AG10803 (cell line): ENCODE measurements around the gene TFG.

Source experiments
- DNase-seq: peaks from one replicate; pipeline ENCODE4 v3.0.0; 2010; ENCODE audit warnings: low read depth
- H3K4me3 ChIP-seq: 2 replicates; pipeline ENCODE4 v1.5.1; 2011; ENCODE audit warnings: mild to moderate bottlenecking, low read length, control low read depth
- CTCF ChIP-seq: conservative IDR thresholded peaks from 2 replicates; pipeline ENCODE4 v1.5.1; 2011; ENCODE audit warnings: mild to moderate bottlenecking, low read length, control low read depth, inconsistent platforms

Gene TFG

DNA sequence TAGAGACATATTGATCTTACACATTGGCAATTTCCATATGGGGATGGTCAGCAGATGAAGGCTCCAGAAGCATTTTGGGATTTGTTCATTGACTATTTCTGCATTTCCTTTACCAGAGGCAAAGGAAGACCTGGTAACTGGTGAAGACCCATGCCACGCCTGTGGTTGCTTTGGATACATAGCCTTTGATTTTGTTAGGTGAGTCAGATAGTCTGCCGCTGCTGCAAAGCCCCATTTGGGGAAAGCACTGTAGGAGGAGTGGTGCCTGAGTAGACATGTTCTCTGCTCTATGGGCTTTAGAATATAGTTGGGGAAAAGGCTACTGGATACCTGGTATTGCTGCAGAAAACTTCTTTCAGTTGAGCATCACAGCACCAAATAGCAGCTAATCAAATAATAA lies 56.8 kb downstream of the TFG start:
- H3K4me3 ChIP-seq: no peak overlapping the region
- no peak for TF ChIP-seq CTCF
- no peak for DNase-seq

DNA sequence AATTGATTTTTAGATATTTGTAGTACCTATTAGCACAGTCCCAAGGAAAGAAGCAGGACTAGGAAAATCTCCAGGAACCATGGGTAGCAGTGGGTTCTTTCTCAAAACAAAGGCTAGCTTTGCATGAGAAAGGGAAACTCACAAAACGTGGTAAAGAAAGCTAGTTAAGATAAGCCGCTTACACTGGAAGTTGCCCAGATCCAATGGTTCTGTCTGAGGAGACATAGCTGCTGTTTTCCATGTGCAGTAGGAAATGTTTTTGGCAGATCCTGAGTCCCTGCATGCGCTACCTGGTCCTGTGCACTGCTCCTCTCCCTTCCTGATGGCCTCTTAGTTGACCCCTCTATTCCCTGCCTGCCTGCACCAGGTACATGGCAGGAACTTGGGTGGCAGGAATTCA lies 60.4 kb downstream of the TFG start:
- H3K4me3 ChIP-seq: no peak overlapping the region
- no peak for TF ChIP-seq CTCF

DNA sequence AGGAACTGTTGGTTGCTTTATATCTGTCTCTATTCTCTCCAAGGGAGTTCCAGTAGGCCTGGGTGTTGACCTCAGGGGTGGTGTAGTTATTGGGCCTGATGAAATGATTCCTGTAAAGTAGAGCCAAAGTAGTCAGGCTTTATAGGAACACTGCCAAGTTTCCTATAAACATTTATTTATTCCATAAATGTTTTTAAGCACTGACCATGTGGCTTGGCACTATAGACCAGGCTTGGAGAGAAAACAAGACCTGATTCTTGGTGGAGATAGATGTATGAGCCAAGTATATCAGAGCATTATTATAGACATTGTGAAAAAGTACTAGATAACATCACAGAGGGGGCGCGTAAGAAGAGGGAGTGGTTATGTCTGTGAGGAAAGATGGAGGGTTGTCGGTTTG lies 65.9 kb downstream of the TFG start:
- TF ChIP-seq CTCF: no peak
- H3K4me3 ChIP-seq: no peak overlapping the region
- DNase-seq: no peak

More for the DNA sequence above, 60.4 kb downstream of the TFG start:
- DNase-seq: no peak

DNA sequence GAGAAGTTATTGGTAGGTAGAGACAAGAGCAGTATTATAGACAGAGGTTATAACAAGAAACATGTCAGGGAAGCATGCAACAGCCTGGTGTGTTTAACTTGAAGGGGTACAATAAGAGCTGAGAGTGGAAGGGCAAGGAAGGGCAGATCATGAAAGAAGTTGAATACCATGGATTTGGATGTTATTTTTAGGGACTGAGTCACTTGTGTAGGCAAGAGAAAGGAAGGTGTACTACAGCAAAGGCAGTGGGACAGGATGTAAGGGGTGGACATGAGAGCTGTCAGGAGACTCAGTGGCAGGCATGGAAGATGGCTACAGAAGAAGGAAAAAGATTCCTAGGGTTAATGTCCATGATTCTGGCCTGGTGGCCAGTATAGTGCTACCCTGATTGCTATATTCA lies 66.4 kb downstream of the TFG start:
- DNase-seq: no peak
- no peak for TF ChIP-seq CTCF

GRCh38 chr3:100776097-100776729 lies 66.9 kb downstream of the TFG start:
- DNase-seq: no peak
- no peak overlapping the region for H3K4me3 ChIP-seq
- no peak for TF ChIP-seq CTCF

More for the DNA sequence above, 66.4 kb downstream of the TFG start:
- no peak overlapping the region for H3K4me3 ChIP-seq

- no peak overlapping the region for H3K4me3 ChIP-seq
- DNase-seq: no peak
- no peak for TF ChIP-seq CTCF
Measured at GRCh38 chr3:100776746-100777145, 67.5 kb downstream of the TFG start.

DNA sequence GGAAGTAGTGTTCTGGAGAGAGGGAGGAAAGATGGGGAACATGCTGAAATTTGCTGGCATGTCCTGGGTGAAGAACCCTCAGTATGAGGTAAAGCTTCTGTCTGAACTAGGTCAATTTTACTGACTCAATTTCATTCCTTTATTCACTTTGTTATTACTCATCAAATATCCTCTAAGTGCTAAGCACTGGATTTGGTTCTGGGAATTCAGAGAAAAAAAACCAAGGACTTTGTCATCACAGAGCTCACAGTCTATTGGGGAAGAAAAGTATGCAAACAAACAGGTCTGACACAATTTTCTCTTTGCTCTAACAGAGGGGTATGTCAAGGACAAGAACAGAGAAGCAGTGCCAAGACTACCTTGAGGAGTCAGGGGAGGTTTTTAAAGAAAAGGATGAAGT lies 68.0 kb downstream of the TFG start:
- no peak overlapping the region for H3K4me3 ChIP-seq
- DNase-seq: peak; percentile 73
- no peak for TF ChIP-seq CTCF
